Transverse colon (tissue), 4 donors: ENCODE data around the gene PCBD1.

Experiments
- EP300 ChIP-seq: sonication (generic); formaldehyde crosslinking; IDR thresholded peaks from one replicate; pipeline ENCODE4 v1.6.1; 2017; ENCODE audit warnings: antibody characterized with exemption, low read depth
- POLR2A ChIP-seq: fragments of 450-650 bp; IDR thresholded peaks from one replicate; pipeline ENCODE4 v1.6.1; 2016; ENCODE audit warnings: antibody characterized with exemption, mild to moderate bottlenecking, moderate library complexity
- POLR2AphosphoS5 ChIP-seq, 3 donors: sonication (generic); formaldehyde crosslinking; IDR thresholded peaks; one replicate each; pipeline ENCODE4 v1.6.1; 2016; ENCODE audit warnings: antibody characterized with exemption in 3 of 3
- TF ChIP-seq, protein P1 (sequence below), 5 experiments: fragments of 200-600 bp in 3 of 5; fragments of 450-650 bp in 2 of 5; sonication (generic) in 3 of 5; IDR thresholded peaks; 1 replicate in 2 of 5; 2 replicates in 3 of 5; pipeline ENCODE4 v1.5.1; 2016 to 2017; ENCODE audit warnings: antibody characterized with exemption in 5 of 5, inconsistent platforms in 3 of 5, mild to moderate bottlenecking in 2 of 5, moderate library complexity in 1 of 5

DNA sequence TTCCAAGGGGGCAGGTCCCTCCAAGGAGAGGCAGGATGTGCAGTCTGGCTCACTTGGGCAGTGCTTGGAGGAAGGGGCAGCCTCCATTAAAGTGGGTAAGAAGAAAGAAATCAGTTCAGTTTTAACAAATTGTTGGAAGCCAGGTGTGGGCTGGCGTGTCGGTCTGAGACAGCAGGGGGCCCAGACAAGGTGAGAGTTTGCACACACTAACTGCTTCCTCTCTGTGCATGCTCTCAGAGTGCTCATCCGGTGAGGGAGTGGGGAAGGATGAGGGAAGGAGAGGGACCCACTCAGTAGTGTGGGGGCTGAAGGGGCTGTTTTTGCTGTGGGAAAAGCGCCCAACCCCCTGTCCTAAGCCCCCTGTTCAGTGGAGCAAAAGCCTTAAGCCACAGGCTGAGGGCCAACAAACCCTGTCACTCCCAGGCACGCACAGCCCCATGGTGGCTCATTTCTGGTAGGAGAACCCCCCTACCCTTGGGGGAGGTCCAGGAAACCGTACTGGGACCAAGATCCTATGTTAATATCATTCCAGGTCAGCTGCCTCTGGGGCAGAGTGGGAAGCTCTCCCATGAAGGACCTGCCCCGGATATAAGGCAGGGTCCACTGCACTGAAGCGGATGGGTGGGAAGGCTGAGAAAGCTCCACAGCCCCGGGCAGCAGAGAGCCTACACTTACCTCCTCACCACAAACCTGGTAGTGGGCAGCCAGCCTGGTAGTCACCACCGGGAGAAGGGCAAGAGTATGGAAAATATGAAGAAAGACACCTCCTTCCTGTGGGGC, 5.1 kb upstream of the PCBD1 start:
- TF ChIP-seq, protein P1, sequence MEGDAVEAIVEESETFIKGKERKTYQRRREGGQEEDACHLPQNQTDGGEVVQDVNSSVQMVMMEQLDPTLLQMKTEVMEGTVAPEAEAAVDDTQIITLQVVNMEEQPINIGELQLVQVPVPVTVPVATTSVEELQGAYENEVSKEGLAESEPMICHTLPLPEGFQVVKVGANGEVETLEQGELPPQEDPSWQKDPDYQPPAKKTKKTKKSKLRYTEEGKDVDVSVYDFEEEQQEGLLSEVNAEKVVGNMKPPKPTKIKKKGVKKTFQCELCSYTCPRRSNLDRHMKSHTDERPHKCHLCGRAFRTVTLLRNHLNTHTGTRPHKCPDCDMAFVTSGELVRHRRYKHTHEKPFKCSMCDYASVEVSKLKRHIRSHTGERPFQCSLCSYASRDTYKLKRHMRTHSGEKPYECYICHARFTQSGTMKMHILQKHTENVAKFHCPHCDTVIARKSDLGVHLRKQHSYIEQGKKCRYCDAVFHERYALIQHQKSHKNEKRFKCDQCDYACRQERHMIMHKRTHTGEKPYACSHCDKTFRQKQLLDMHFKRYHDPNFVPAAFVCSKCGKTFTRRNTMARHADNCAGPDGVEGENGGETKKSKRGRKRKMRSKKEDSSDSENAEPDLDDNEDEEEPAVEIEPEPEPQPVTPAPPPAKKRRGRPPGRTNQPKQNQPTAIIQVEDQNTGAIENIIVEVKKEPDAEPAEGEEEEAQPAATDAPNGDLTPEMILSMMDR (IDR thresholded peaks at IDR 0.05): no peak
- TF ChIP-seq POLR2AphosphoS5 (IDR thresholded peaks at IDR 0.05): no peak
- no peak for TF ChIP-seq POLR2A
- no peak for TF ChIP-seq EP300
